Thyroid gland (tissue), 4 donors: Measurements from ENCODE around the gene CHAD. TPM values are rescaled to one million over a fixed set of nuclear protein-coding genes. Genes with fewer than 3 reads are reported as not detected.
"Not testable (repeated sequence)": the region's sequence is repeated elsewhere in the genome, so short reads cannot be mapped to it uniquely, and the experiment has no call there.

Source experiments
- DNase-seq, 2 donors: peaks; one replicate each; pipeline ENCODE4 v3.0.0-alpha.2; 2019
- H3K27ac ChIP-seq, 3 donors: fragments of 200-600 bp; sonication (generic); 1 replicate in 2 of 3; 2 replicates in 1 of 3; pipeline ENCODE4 v1.5.1; 2016 to 2019; ENCODE audit warnings: mild to moderate bottlenecking in 1 of 3, moderate library complexity in 1 of 3
- H3K27me3 ChIP-seq: fragments of 200-600 bp; sonication (generic); one replicate; pipeline ENCODE4 v1.5.1; 2019
- H3K36me3 ChIP-seq, 2 donors: fragments of 200-600 bp; sonication (generic); one replicate each; pipeline ENCODE4 v1.5.1; 2016 to 2019
- H3K4me1 ChIP-seq, 2 donors: fragments of 200-600 bp; sonication (generic); one replicate each; pipeline ENCODE4 v1.5.1; 2017 to 2019
- H3K4me3 ChIP-seq, 3 donors: fragments of 200-600 bp; sonication (generic); replicated peaks in 1 of 3; 1 replicate in 2 of 3; 2 replicates in 1 of 3; pipeline ENCODE4 v1.5.1; 2016; ENCODE audit warnings: mild to moderate bottlenecking in 1 of 3
- H3K9me3 ChIP-seq: fragments of 200-600 bp; sonication (generic); one replicate; pipeline ENCODE4 v1.5.1; 2017
- CTCF ChIP-seq, 6 experiments: fragments of 200-600 bp in 3 of 6; fragments of 450-650 bp in 3 of 6; sonication (generic) in 3 of 6; IDR thresholded peaks; one replicate each; pipeline ENCODE4 v1.5.1; 2016 to 2019; ENCODE audit warnings: antibody characterized with exemption in 6 of 6, mild to moderate bottlenecking in 2 of 6, inconsistent platforms in 1 of 6, moderate library complexity in 1 of 6
- POLR2A ChIP-seq, 2 donors: fragments of 450-650 bp; IDR thresholded peaks; one replicate each; pipeline ENCODE4 v1.6.1; 2017; ENCODE audit warnings: antibody characterized with exemption in 2 of 2, mild to moderate bottlenecking in 2 of 2, moderate library complexity in 1 of 2
- WGBS, 2 donors: methylation state at CpG; one replicate each; pipeline ENCODE4 v1.1.5; 2017; 5-methylcytosine and 5-hydroxymethylcytosine counted together
- intact Hi-C: fragments of 100-400 bp; cut with DNase I; formaldehyde crosslinking; loops from one replicate; pipeline ENCODE4 v1.15.1; 2023
- total RNA-seq, 4 donors: library from RNA; depleted of rRNA; stranded (reverse); fragments of >200 nt; gene quantifications; one replicate each; pipeline ENCODE4 v1.2.3, GENCODE V29; 2016

The CHAD gene
- total RNA-seq, 4 donors from 2014 or later = 0.67 TPM; not detected in 3

- Histone ChIP-seq H3K9me3 (no peaks in the 10 kb centered on the region), H3K27ac (no peak overlapping the region), H3K27me3 (no peaks in the 10 kb centered on the region), H3K36me3 (peaks cover 5 to 24% of the 10 kb centered on the region in 2 donors), H3K4me1 (peaks cover 14 to 35% of the 10 kb centered on the region in 2 donors), H3K4me3 (no peak overlapping the region)
- no peak for TF ChIP-seq POLR2A (IDR thresholded peaks at IDR 0.05)
- no peak for TF ChIP-seq CTCF (IDR thresholded peaks at IDR 0.05)
- intact Hi-C loops = loop anchor here (5.0 kb wide), 1 partner anchor 113 kb away; no protein-coding TSS in a partner anchor
- WGBS, 2 donors = 90 to 93% methylated on average over 4 of the region's 4 CpGs
- DNase-seq = no peak
Observed at GRCh38 chr17:50475362-50475761, 6.7 kb upstream of the CHAD start.

- no peaks in the 10 kb centered on the region for H3K27me3 ChIP-seq
- intact Hi-C loops = no loop called here
- 41 to 47% methylated on average over 6 of the region's 6 CpGs for WGBS, 2 donors
- peaks cover 5 to 24% of the 10 kb centered on the region in 2 donors for H3K36me3 ChIP-seq
- no peaks in the 10 kb centered on the region for H3K9me3 ChIP-seq
- DNase-seq = peak; percentile 49 to 65
- peak overlapping the region in 2 of 3 donors; percentile 24 to 27 for H3K27ac ChIP-seq
- TF ChIP-seq CTCF (IDR thresholded peaks at IDR 0.05) = no peak
- no peak for TF ChIP-seq POLR2A (IDR thresholded peaks at IDR 0.05)
- H3K4me3 ChIP-seq = no peak overlapping the region
- peaks cover 9 to 38% of the 10 kb centered on the region in 2 donors for H3K4me1 ChIP-seq
Observed at GRCh38 chr17:50474523-50474922, 5.8 kb upstream of the CHAD start.

- TF ChIP-seq CTCF (IDR thresholded peaks at IDR 0.05) (no peak), POLR2A (IDR thresholded peaks at IDR 0.05) (no peak)
- Histone ChIP-seq H3K27me3 (no peaks in the 10 kb centered on the region), H3K36me3 (peaks cover 5 to 24% of the 10 kb centered on the region in 2 donors), H3K27ac (peak overlapping the region in 2 of 3 donors; percentile 24 to 27), H3K9me3 (no peaks in the 10 kb centered on the region), H3K4me3 (no peak overlapping the region), H3K4me1 (peaks cover 8 to 40% of the 10 kb centered on the region in 2 donors)
- intact Hi-C loops = no loop called here
- 93 to 95% methylated on average over 11 of the region's 11 CpGs for WGBS, 2 donors
- no peak for DNase-seq
Observed at GRCh38 chr17:50473901-50474300, 5.2 kb upstream of the CHAD start.

- H3K27me3 ChIP-seq, DNase-seq, H3K4me3 ChIP-seq, H3K27ac ChIP-seq, H3K9me3 ChIP-seq, intact Hi-C loops: not testable (repeated sequence)
- H3K36me3 ChIP-seq = peaks cover 5 to 24% of the 10 kb centered on the region in 2 donors
- H3K4me1 ChIP-seq = peaks cover 1 to 38% of the 10 kb centered on the region in 2 donors
- WGBS, 2 donors = 92 to 95% methylated on average over 13 of the region's 13 CpGs
Observed at GRCh38 chr17:50472761-50473161, 4.1 kb upstream of the CHAD start.

- Histone ChIP-seq H3K4me1 (peaks cover 0 to 38% of the 10 kb centered on the region in 2 donors), H3K27me3 (no peaks in the 10 kb centered on the region), H3K27ac (no peak overlapping the region), H3K36me3 (peaks cover 5 to 24% of the 10 kb centered on the region in 2 donors), H3K4me3 (no peak overlapping the region), H3K9me3 (no peaks in the 10 kb centered on the region)
- no peak for DNase-seq
- TF ChIP-seq POLR2A (IDR thresholded peaks at IDR 0.05) (no peak), CTCF (IDR thresholded peaks at IDR 0.05) (no peak)
- 95 to 97% methylated on average over 9 to 10 of the region's 10 CpGs for WGBS, 2 donors
- intact Hi-C loops = no loop called here
Observed at GRCh38 chr17:50472286-50472685, 3.6 kb upstream of the CHAD start.
